SK-N-SH (cell line): Measurements from ENCODE around the gene UBASH3B. TPM values are rescaled to one million over a fixed set of nuclear protein-coding genes. Genes with fewer than 3 reads are reported as not detected.

Experiments
- CTCF ChIA-PET: fragments of 300-600, 350-600 bp; formaldehyde crosslinking; extraction: SDS; loops from one replicate; lab custom pipeline; 2021; lab: Yijun Ruan, JAX
- POLR2A ChIA-PET: fragments of 350-600 bp; sonication (Branson Sonifier 250); formaldehyde crosslinking; extraction: SDS; loops from one replicate; lab custom pipeline; 2020; ENCODE audit warnings: antibody characterized with exemption, inconsistent platforms; lab: Yijun Ruan, JAX
- DNase-seq: peaks from one replicate; pipeline ENCODE4 v3.0.0; 2012
- H2AFZ ChIP-seq: fragments of 200-600 bp; sonication (generic); 2 replicates; pipeline ENCODE4 v1.8.1; 2016; ENCODE audit warnings: antibody characterized with exemption, mild to moderate bottlenecking, low read depth
- H3F3A ChIP-seq: fragments of 200-600 bp; sonication (generic); replicated peaks from 2 replicates; pipeline ENCODE3; 2016; ENCODE audit warnings: antibody characterized with exemption, mild to moderate bottlenecking; ENCODE audit not compliant: insufficient read depth
- H3K27ac ChIP-seq, 2 experiments: fragments of 200-500 bp in 1 of 2; fragments of 200-600 bp in 1 of 2; sonication (Bioruptor generic) in 1 of 2; sonication (generic), shearing (Covaris generic) in 1 of 2; 2 replicates each; pipeline versions ENCODE4 v1.5.1 to v1.6.1; 2014 to 2016; ENCODE audit warnings: low read depth in 2 of 2, inconsistent platforms in 1 of 2, low read length in 1 of 2, mild to moderate bottlenecking in 1 of 2, mixed read lengths in 1 of 2
- H3K27me3 ChIP-seq: fragments of 200-600 bp; sonication (generic), shearing (Covaris generic); 2 replicates; pipeline ENCODE4 v1.6.1; 2016; ENCODE audit warnings: mixed run types; ENCODE audit not compliant: insufficient read depth
- H3K36me3 ChIP-seq, 2 experiments: fragments of 200-500 bp in 1 of 2; fragments of 200-600 bp in 1 of 2; sonication (Bioruptor generic) in 1 of 2; sonication (generic) in 1 of 2; replicated peaks in 1 of 2; 2 replicates each; pipeline versions ENCODE3 to v1.5.1; 2014 to 2016; ENCODE audit warnings: low read length in 1 of 2, mild to moderate bottlenecking in 1 of 2; ENCODE audit not compliant: insufficient read depth in 2 of 2, control insufficient read depth in 1 of 2
- H3K4me1 ChIP-seq, 2 experiments: fragments of 200-500 bp in 1 of 2; fragments of 200-600 bp in 1 of 2; sonication (Bioruptor generic) in 1 of 2; sonication (generic), shearing (Covaris generic) in 1 of 2; 2 replicates each; pipeline versions ENCODE4 v1.5.1 to v1.6.1; 2014 to 2016; ENCODE audit warnings: low read depth in 1 of 2, low read length in 1 of 2, mixed run types in 1 of 2; ENCODE audit not compliant: insufficient read depth in 2 of 2, control insufficient read depth in 1 of 2
- H3K4me2 ChIP-seq: fragments of 200-600 bp; sonication (generic), shearing (Covaris generic); 2 replicates; pipeline ENCODE4 v1.6.1; 2017; ENCODE audit warnings: mixed run types
- H3K4me3 ChIP-seq, 2 experiments: fragments of 200-500 bp in 1 of 2; fragments of 200-600 bp in 1 of 2; sonication (Bioruptor generic) in 1 of 2; sonication (generic), shearing (Covaris generic) in 1 of 2; 2 replicates each; pipeline versions ENCODE4 v1.5.1 to v1.8.1; 2014 to 2016; ENCODE audit warnings: low read depth in 2 of 2, inconsistent platforms in 1 of 2, low read length in 1 of 2, mild to moderate bottlenecking in 1 of 2, mixed read lengths in 1 of 2, moderate library complexity in 1 of 2
- H3K79me2 ChIP-seq: fragments of 200-600 bp; sonication (generic); 2 replicates; pipeline ENCODE4 v1.8.1; 2017; ENCODE audit warnings: mild to moderate bottlenecking; ENCODE audit not compliant: insufficient read depth
- H3K9ac ChIP-seq: fragments of 200-600 bp; sonication (generic); 2 replicates; pipeline ENCODE4 v1.6.1; 2017; ENCODE audit warnings: mixed run types
- H3K9me2 ChIP-seq: fragments of 200-600 bp; sonication (generic); 2 replicates; pipeline ENCODE4 v1.6.1; 2017; ENCODE audit warnings: mixed run types
- H3K9me3 ChIP-seq: fragments of 200-600 bp; sonication (generic); 2 replicates; pipeline ENCODE4 v1.6.1; 2017; ENCODE audit warnings: mixed run types, mild to moderate bottlenecking, moderate library complexity
- H4K20me1 ChIP-seq: fragments of 200-600 bp; sonication (generic); 2 replicates; pipeline ENCODE4 v1.6.1; 2017; ENCODE audit warnings: mild to moderate bottlenecking, mixed run types; ENCODE audit not compliant: insufficient read depth
- ELF1 ChIP-seq: IDR thresholded peaks from 2 replicates; pipeline ENCODE4 v1.4.0; 2012
- EZH2phosphoT487 ChIP-seq: fragments of 200-600 bp; sonication (generic); IDR thresholded peaks from 2 replicates; pipeline ENCODE4 v1.6.1; 2017; ENCODE audit warnings: low read depth, mixed run types, mild to moderate bottlenecking, antibody characterized with exemption, moderate library complexity, borderline replicate concordance
- GABPA ChIP-seq: IDR thresholded peaks from 2 replicates; pipeline ENCODE4 v1.4.0; 2012; ENCODE audit warnings: low read depth, mild to moderate bottlenecking
- IRF3 ChIP-seq: fragments of 150-350 bp; IDR thresholded peaks from 2 replicates; pipeline ENCODE4 v1.6.1; 2016; ENCODE audit warnings: mild to moderate bottlenecking, low read depth, low read length
- JUND ChIP-seq: IDR thresholded peaks from 2 replicates; pipeline ENCODE4 v1.4.0; 2012
- MXI1 ChIP-seq: IDR thresholded peaks from 2 replicates; pipeline ENCODE4 v1.6.1; 2012; ENCODE audit warnings: mild to moderate bottlenecking, low read depth, low read length, improper control_type of control experiment
- NFIC ChIP-seq: IDR thresholded peaks from 2 replicates; pipeline ENCODE4 v1.4.0; 2012; ENCODE audit warnings: borderline replicate concordance
- PBX3 ChIP-seq: IDR thresholded peaks from 2 replicates; pipeline ENCODE4; 2012
- RAD21 ChIP-seq: IDR thresholded peaks from 2 replicates; pipeline ENCODE4 v1.6.1; 2012; ENCODE audit warnings: mild to moderate bottlenecking, low read length
- RFX5 ChIP-seq: IDR thresholded peaks from 2 replicates; pipeline ENCODE4 v1.6.1; 2012; ENCODE audit warnings: mild to moderate bottlenecking, improper control_type of control experiment, low read length
- RXRA ChIP-seq: IDR thresholded peaks from 2 replicates; pipeline ENCODE4 v1.4.0; 2012; ENCODE audit warnings: low read depth, mild to moderate bottlenecking, borderline replicate concordance
- SIN3A ChIP-seq: IDR thresholded peaks from 2 replicates; pipeline ENCODE4 v1.6.1; 2012; ENCODE audit warnings: low read depth, mild to moderate bottlenecking, low read length, moderate library complexity, borderline replicate concordance
- TEAD4 ChIP-seq: IDR thresholded peaks from 2 replicates; pipeline ENCODE4 v1.4.0; 2012; ENCODE audit warnings: mild to moderate bottlenecking, borderline replicate concordance; ENCODE audit not compliant: insufficient read depth
- USF1 ChIP-seq: IDR thresholded peaks from 2 replicates; pipeline ENCODE4 v1.4.0; 2012; ENCODE audit warnings: low read depth, borderline replicate concordance
- WGBS: methylation state at CpG from one replicate; pipeline ENCODE4 v1.1.6; 2017; ENCODE audit warnings: low lambda C conversion rate; 5-methylcytosine and 5-hydroxymethylcytosine counted together
- polyA plus RNA-seq, 3 experiments: library from polyadenylated mRNA; depleted of rRNA; stranded (reverse); fragments of >200 nt; gene quantifications; 2 replicates each; pipeline ENCODE4 v1.2.3, GENCODE V29; 2012
- TF ChIP-seq, protein P1 (sequence below): IDR thresholded peaks from 2 replicates; pipeline ENCODE4 v1.4.0; 2012; ENCODE audit warnings: low read depth

The UBASH3B gene
- polyA plus RNA-seq, 1 of the 3 experiments (the other 2 are of a cell fraction), result 10.4 TPM

DNA sequence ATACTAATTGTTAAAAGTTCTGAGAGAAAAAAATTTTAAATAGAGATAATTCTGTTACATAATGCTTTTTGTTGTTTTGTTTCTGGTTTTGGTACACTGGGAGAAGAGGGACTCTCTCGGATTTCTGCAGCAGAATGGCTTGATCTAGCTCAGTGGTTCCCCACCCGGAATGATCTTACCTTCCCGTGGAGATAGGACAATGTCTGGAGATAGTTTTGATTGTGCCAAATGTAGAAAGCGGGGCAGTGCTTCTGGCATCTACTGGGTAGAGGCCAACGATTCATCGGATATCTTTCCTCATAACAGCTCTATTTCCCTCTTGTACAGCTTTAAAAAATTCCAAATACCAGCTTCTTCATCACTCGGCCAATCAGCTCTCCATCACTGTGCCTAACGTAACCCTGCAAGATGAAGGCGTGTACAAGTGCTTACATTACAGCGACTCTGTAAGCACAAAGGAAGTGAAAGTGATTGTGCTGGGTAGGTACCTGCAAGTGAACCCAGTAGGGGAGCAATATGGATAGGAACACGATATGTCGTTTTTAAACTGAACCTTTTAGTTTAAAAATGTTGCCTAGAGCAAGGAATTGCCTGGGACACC lies 195.9 kb downstream of the UBASH3B start:
- Histone ChIP-seq H3K27ac (no peak overlapping the region), H3K9ac (no peak overlapping the region), H3K4me2 (no peak overlapping the region), H3K4me1 (peaks cover 0 to 21% of the 10 kb centered on the region in 2 experiments; a peak in 2 of 4 replicates)
- no peak for DNase-seq
- POLR2A ChIA-PET, result interaction anchor here (0.8 kb wide), 1 partner anchor 46 kb away, joined by 4 read pairs; no protein-coding TSS in a partner anchor
- TF ChIP-seq USF1 (no peak), NFIC (no peak), ELF1 (no peak), JUND (no peak), MXI1 (no peak), GABPA (no peak), IRF3 (no peak), RXRA (no peak), RFX5 (no peak), RAD21 (no peak), PBX3 (no peak), SIN3A (no peak), EZH2phosphoT487 (no peak), TEAD4 (no peak)
- TF ChIP-seq, protein P1, sequence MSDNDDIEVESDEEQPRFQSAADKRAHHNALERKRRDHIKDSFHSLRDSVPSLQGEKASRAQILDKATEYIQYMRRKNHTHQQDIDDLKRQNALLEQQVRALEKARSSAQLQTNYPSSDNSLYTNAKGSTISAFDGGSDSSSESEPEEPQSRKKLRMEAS, result no peak
- TF ChIP-seq, all 33 proteins: peak for 0
- H3K36me3 ChIP-seq, result no peaks in the 10 kb centered on the region
- 91% methylated on average over 12 of the region's 12 CpGs for WGBS
- H2AFZ ChIP-seq, result peak overlapping the region; percentile 45; the same call in 1 of the 2 replicates
- no peak overlapping the region for H3K4me3 ChIP-seq
- no peaks in the 10 kb centered on the region for H3K27me3 ChIP-seq
- no peaks in the 10 kb centered on the region for H3K79me2 ChIP-seq
- no peaks in the 10 kb centered on the region for H3K9me3 ChIP-seq
- no peaks in the 10 kb centered on the region for H4K20me1 ChIP-seq
- H3F3A ChIP-seq, result peaks cover 8% of the 10 kb centered on the region
- H3K9me2 ChIP-seq, result no peaks in the 10 kb centered on the region
- CTCF ChIA-PET, result interaction anchor here (0.6 to 8.5 kb wide), 13 partner anchors 13 to 270 kb away, joined by 3 to 101 read pairs (median 22); no protein-coding TSS in a partner anchor
